ENCODE results near the gene LBR.
"Not testable (repeated sequence)": the region's sequence is repeated elsewhere in the genome, so short reads cannot be mapped to it uniquely, and the experiment has no call there.

The LBR gene

GRCh38 chr1:225396357-225396756 lies 31.5 kb downstream of the LBR start:
- DNase-seq (ENCODE audit: low read depth, low spot score): no peak
- in situ Hi-C loops (cut with HindIII; ENCODE audit: low sequenced_read_pairs): no loop called here
- H3K4me3 ChIP-seq (ENCODE audit: low read depth, low read length): no peak overlapping the region
- no peak for TF ChIP-seq CTCF (IDR thresholded peaks at IDR 0.05; ENCODE audit: low read depth, low read length)

GRCh38 chr1:225389843-225390242 lies 38.0 kb downstream of the LBR start:
- in situ Hi-C loops (cut with HindIII; ENCODE audit: low sequenced_read_pairs): no loop called here
- TF ChIP-seq CTCF (IDR thresholded peaks at IDR 0.05; ENCODE audit: low read depth, low read length): no peak
- no peak for DNase-seq (ENCODE audit: low read depth, low spot score)
- H3K4me3 ChIP-seq (ENCODE audit: low read depth, low read length): no peak overlapping the region

- no peak for DNase-seq (ENCODE audit: low read depth, low spot score)
- in situ Hi-C loops (cut with HindIII; ENCODE audit: low sequenced_read_pairs): no loop called here
- no peak overlapping the region for H3K4me3 ChIP-seq (ENCODE audit: low read depth, low read length)
- no peak for TF ChIP-seq CTCF (IDR thresholded peaks at IDR 0.05; ENCODE audit: low read depth, low read length)
Observed at GRCh38 chr1:225388372-225388771, 39.5 kb downstream of the LBR start.

GRCh38 chr1:225386860-225387259 lies 41.0 kb downstream of the LBR start:
- in situ Hi-C loops (cut with HindIII; ENCODE audit: low sequenced_read_pairs); DNase-seq (ENCODE audit: low read depth, low spot score): not testable (repeated sequence)

GRCh38 chr1:225380691-225381090 lies 47.1 kb downstream of the LBR start:
- no peak for TF ChIP-seq CTCF (IDR thresholded peaks at IDR 0.05; ENCODE audit: low read depth, low read length)
- in situ Hi-C loops (cut with HindIII; ENCODE audit: low sequenced_read_pairs): no loop called here
- H3K4me3 ChIP-seq (ENCODE audit: low read depth, low read length): no peak overlapping the region
- no peak for DNase-seq (ENCODE audit: low read depth, low spot score)

More at GRCh38 chr1:225386860-225387259, 41.0 kb downstream of the LBR start:
- not testable (repeated sequence) for H3K4me3 ChIP-seq (ENCODE audit: low read depth, low read length)

- H3K4me3 ChIP-seq (ENCODE audit: low read depth, low read length): no peak overlapping the region
- peak; percentile 63 for DNase-seq (ENCODE audit: low read depth, low spot score)
- no peak for TF ChIP-seq CTCF (IDR thresholded peaks at IDR 0.05; ENCODE audit: low read depth, low read length)
- in situ Hi-C loops (cut with HindIII; ENCODE audit: low sequenced_read_pairs): no loop called here
Observed at GRCh38 chr1:225378880-225379279, 49.0 kb downstream of the LBR start.

GRCh38 chr1:225374996-225375395 lies 52.8 kb downstream of the LBR start:
- in situ Hi-C loops (cut with HindIII; ENCODE audit: low sequenced_read_pairs): no loop called here
- H3K4me3 ChIP-seq (ENCODE audit: low read depth, low read length): no peak overlapping the region
- TF ChIP-seq CTCF (IDR thresholded peaks at IDR 0.05; ENCODE audit: low read depth, low read length): no peak
- DNase-seq (ENCODE audit: low read depth, low spot score): no peak

All from astrocyte of the spinal cord (primary cell).